ENCODE measurements around the gene COPS3. TPM values are rescaled to one million over a fixed set of nuclear protein-coding genes. Genes with fewer than 3 reads are reported as not detected.

COPS3 gene
- polyA plus RNA-seq, 1 experiment, result 73.3 TPM

DNA sequence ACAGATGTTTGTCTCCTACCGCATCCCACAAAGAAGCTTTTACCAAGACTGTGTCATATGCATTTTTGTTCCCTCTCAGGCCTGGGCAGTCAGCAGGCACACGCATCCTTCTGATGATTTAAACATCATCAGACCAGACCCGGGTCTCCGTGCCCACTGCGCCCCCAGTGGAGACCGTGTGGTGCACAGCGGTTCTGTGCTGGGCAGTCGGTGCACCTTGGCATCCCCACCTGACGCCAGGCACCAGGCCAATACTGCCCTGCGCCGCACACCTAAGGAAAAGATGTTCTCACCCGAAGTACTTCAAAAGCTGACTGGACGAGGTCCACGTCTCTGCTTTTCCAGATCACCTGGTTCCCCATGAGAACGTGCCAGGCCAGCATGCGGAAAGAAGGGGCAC lies 64.3 kb downstream of the COPS3 start:
- no peak for DNase-seq (ENCODE audit: low read depth)
- CTCF ChIA-PET, result no interaction called here
- peaks cover 47% of the 10 kb centered on the region for H3K36me3 ChIP-seq (ENCODE audit: control insufficient read depth, insufficient read depth, low read length)
- no peak for TF ChIP-seq CTCF (IDR thresholded peaks at IDR 0.05; ENCODE audit: insufficient read depth, low read depth, low read length)
- H3K27me3 ChIP-seq (ENCODE audit: control insufficient read depth, insufficient read depth, low read length), result no peaks in the 10 kb centered on the region
- no peak overlapping the region for H3K4me3 ChIP-seq (ENCODE audit: low read depth, low read length)
- POLR2A ChIA-PET, result no interaction called here

DNA sequence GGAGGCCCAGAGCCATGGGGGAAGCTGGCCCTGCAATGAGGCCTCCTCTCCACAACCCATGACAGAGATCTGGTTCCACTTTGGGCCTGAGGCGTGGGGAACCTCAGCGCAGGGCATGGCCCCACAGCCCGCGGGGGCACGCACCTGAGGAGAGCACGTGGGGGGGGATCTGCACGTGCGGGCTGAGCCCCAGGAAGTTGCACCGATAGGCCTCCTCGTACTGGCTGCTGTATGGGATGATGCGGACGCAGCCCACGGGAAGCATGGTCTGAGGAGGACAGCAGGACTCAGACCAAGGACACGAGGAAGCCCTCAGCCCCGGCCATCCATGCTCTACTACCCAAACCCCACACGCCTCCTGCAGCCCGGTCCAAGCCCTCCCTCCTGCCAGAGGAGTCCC lies 64.8 kb downstream of the COPS3 start:
- Histone ChIP-seq H3K27me3 (ENCODE audit: control insufficient read depth, insufficient read depth, low read length) (no peaks in the 10 kb centered on the region), H3K36me3 (ENCODE audit: control insufficient read depth, insufficient read depth, low read length) (peaks cover 42% of the 10 kb centered on the region), H3K4me3 (ENCODE audit: low read depth, low read length) (no peak overlapping the region)
- POLR2A ChIA-PET, result no interaction called here
- DNase-seq (ENCODE audit: low read depth), result no peak
- no peak for TF ChIP-seq CTCF (IDR thresholded peaks at IDR 0.05; ENCODE audit: insufficient read depth, low read depth, low read length)
- CTCF ChIA-PET, result no interaction called here

DNA sequence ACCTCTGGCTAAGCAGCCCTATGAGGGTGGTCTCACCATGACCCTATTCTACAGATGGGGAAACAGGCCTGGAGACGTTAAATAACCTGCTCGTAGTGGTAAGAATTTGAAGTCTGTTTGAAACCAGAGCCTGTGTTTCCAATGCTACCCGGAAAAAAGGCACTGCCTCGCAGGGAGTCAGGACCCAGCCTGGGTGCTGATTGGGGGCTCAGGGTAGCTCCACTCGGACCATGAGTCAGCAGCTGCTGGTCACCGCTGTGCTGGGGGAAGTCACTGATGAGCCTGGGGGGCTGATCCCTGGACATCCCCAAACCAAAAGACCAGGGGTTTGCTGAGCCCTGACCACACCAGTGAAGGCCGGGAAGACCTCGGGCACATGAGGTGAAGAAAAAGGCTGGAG lies 65.5 kb downstream of the COPS3 start:
- no peak for TF ChIP-seq CTCF (IDR thresholded peaks at IDR 0.05; ENCODE audit: insufficient read depth, low read depth, low read length)
- ChIA-PET POLR2A (no interaction called here), CTCF (no interaction called here)
- Histone ChIP-seq H3K27me3 (ENCODE audit: control insufficient read depth, insufficient read depth, low read length) (no peaks in the 10 kb centered on the region), H3K4me3 (ENCODE audit: low read depth, low read length) (no peak overlapping the region), H3K36me3 (ENCODE audit: control insufficient read depth, insufficient read depth, low read length) (peaks cover 37% of the 10 kb centered on the region)
- no peak for DNase-seq (ENCODE audit: low read depth)

GRCh38 chr17:17214646-17215436 lies 66.2 kb downstream of the COPS3 start:
- DNase-seq (ENCODE audit: low read depth), result no peak
- Histone ChIP-seq H3K4me3 (ENCODE audit: low read depth, low read length) (no peak overlapping the region), H3K27me3 (ENCODE audit: control insufficient read depth, insufficient read depth, low read length) (no peaks in the 10 kb centered on the region), H3K36me3 (ENCODE audit: control insufficient read depth, insufficient read depth, low read length) (peaks cover 34% of the 10 kb centered on the region)
- ChIA-PET POLR2A (no interaction called here), CTCF (interaction anchor here (0.9 kb wide), 1 partner anchor 21 kb away, joined by 3 read pairs; no protein-coding TSS in a partner anchor)
- no peak for TF ChIP-seq CTCF (IDR thresholded peaks at IDR 0.05; ENCODE audit: insufficient read depth, low read depth, low read length)

- Histone ChIP-seq H3K27me3 (ENCODE audit: control insufficient read depth, insufficient read depth, low read length) (no peaks in the 10 kb centered on the region), H3K4me3 (ENCODE audit: low read depth, low read length) (no peak overlapping the region), H3K36me3 (ENCODE audit: control insufficient read depth, insufficient read depth, low read length) (peaks cover 31% of the 10 kb centered on the region)
- no peak for DNase-seq (ENCODE audit: low read depth)
- ChIA-PET POLR2A (interaction anchor here (0.7 kb wide), 1 partner anchor 182 kb away, joined by 6 read pairs; no protein-coding TSS in a partner anchor), CTCF (interaction anchor here (0.9 kb wide), 1 partner anchor 10 kb away, joined by 3 read pairs; no protein-coding TSS in a partner anchor)
- TF ChIP-seq CTCF (IDR thresholded peaks at IDR 0.05; ENCODE audit: insufficient read depth, low read depth, low read length), result no peak
Measured at GRCh38 chr17:17213775-17214174, 67.3 kb downstream of the COPS3 start.

All from BJ (cell line).